Adrenal gland (tissue), 12 donors: Measurements from ENCODE around the gene PXT1. TPM values are rescaled to one million over a fixed set of nuclear protein-coding genes. Genes with fewer than 3 reads are reported as not detected.

ENCODE experiments used
- DNase-seq, 7 donors: peaks; one replicate each; pipeline ENCODE4 v3.0.0-alpha.2; 2019 to 2020
- H3K27ac ChIP-seq, 5 donors: fragments of 200-600 bp; sonication (generic) in 4 of 5; 1 replicate in 3 of 5; 2 replicates in 2 of 5; pipeline versions ENCODE4 v1.5.1 to v1.8.0; 2016 to 2020; ENCODE audit warnings: mild to moderate bottlenecking in 1 of 5
- H3K27me3 ChIP-seq: fragments of 200-600 bp; 2 replicates; pipeline ENCODE4 v1.8.0; 2021
- H3K36me3 ChIP-seq, 2 donors: fragments of 200-600 bp; replicated peaks in 1 of 2; 1 replicate in 1 of 2; 2 replicates in 1 of 2; pipeline versions ENCODE4 v1.5.1 to v1.8.0; 2018 to 2022
- H3K4me1 ChIP-seq, 2 donors: fragments of 200-600 bp; replicated peaks in 1 of 2; 1 replicate in 1 of 2; 2 replicates in 1 of 2; pipeline versions ENCODE4 v1.5.1 to v1.8.0; 2018 to 2021
- H3K4me3 ChIP-seq, 4 donors: fragments of 200-600 bp; sonication (generic) in 3 of 4; one replicate each; pipeline ENCODE4 v1.5.1; 2016 to 2018
- H3K9me3 ChIP-seq, 3 donors: fragments of 200-600 bp; sonication (generic) in 1 of 3; replicated peaks in 1 of 3; 1 replicate in 2 of 3; 2 replicates in 1 of 3; pipeline versions ENCODE4 v1.5.1 to v1.8.0; 2016 to 2021
- POLR2A ChIP-seq, 2 donors: fragments of 450-650 bp; IDR thresholded peaks; one replicate each; pipeline ENCODE4 v1.6.1; 2017; ENCODE audit warnings: antibody characterized with exemption in 2 of 2, mild to moderate bottlenecking in 2 of 2, moderate library complexity in 1 of 2
- WGBS, 4 donors: extraction: QIAGEN DNeasy Blood & Tissue Kit in 2 of 4; methylation state at CpG; one replicate each; pipeline versions ENCODE4 v1.1.5 to v1.1.7; 2013 to 2017; 5-methylcytosine and 5-hydroxymethylcytosine counted together
- intact Hi-C, 2 donors: fragments of 100-400 bp; cut with DNase I; formaldehyde crosslinking; loops; one replicate each; pipeline versions ENCODE4 v1.14.1 to v1.15.0; 2022 to 2023
- polyA plus RNA-seq, 3 donors: library from polyadenylated mRNA; stranded (reverse); fragments of 200-250 nt in 2 of 3; fragments of 350-450 nt in 1 of 3; fragmentation: Illumina TruSeq in 1 of 3; extraction: RNeasy Lipid Tissue Mini Kit (QIAGEN cat#74804) in 1 of 3; gene quantifications; one replicate each; pipeline ENCODE4 v1.2.3, GENCODE V29; 2013 to 2014
- total RNA-seq, 9 donors: library from RNA; depleted of rRNA in 4 of 9; stranded (reverse); fragments of >200 nt in 4 of 9; fragments of 120-200 nt in 1 of 9; fragmentation: NEBNext Ultra II Directional in 1 of 9; extraction: Animal tissue kit (Norgen Biotek cat#: 25700) in 1 of 9; gene quantifications; one replicate each; pipeline versions ENCODE4 v1.1.0 to v1.2.4, GENCODE V29; 2013 to 2023
- TF ChIP-seq, protein P1 (sequence below), 6 experiments: fragments of 450-650 bp in 4 of 6; fragments of 200-600 bp in 2 of 6; sonication (generic) in 1 of 6; IDR thresholded peaks; 1 replicate in 5 of 6; 2 replicates in 1 of 6; pipeline versions ENCODE4 v1.5.1 to v1.8.0; 2016 to 2021; ENCODE audit warnings: antibody characterized with exemption in 6 of 6, mild to moderate bottlenecking in 2 of 6, moderate library complexity in 1 of 6
- donor health status: healthy with polysubstance abuse.
- donor health status: Bipolar disorder and iron deficiency.
- donor health status: DM: yes; HTN: yes; CAD: no.
- donor health status: DM: no; HTN: no; CAD: no.
- donor health status: DM: no; HTN: no; CAD: no.
- donor health status: DM: yes; HTN: yes; CAD: no.

PXT1 gene
- total and polyA plus RNA-seq, 12 donors = not detected

DNA sequence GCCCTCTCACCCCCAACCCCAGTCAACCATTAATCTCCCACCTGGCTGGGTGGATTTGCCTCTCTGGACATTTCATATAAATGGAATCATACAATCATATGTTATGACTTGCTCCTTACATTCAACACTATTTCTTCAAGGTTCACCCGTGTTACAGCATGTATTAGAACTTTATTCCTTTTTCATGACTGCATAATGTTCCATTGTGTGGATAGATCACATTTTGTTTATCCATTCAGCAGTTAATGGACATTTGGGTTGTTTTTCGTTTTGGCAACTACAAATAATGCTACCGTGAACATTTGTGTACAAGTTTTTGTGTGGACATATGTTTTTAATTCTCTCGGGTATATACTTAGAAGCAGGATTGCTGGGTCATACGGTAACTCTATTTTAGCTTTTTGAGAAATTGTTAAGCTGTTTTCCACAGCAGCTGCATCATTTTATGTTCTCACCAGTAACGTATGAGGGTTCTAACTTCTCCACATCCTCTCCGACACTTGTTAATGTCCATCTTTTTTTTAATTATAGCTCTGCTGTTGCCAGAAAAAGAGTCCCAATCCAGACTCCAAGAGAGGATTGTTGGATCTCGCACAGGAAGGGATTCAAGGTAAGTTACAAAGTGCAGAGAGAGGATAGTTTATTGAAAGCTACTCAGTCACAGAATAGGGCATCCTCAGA lies 90.0 kb downstream of the PXT1 start:
- intact Hi-C loops = loop anchor here in 1 of 2 donors (10.0 kb wide), 1 partner anchor 58 kb away; no protein-coding TSS in a partner anchor
- DNase-seq = no peak
- peak overlapping the region in 1 of 5 donors; percentile 89 for H3K27ac ChIP-seq
- no peaks in the 10 kb centered on the region for H3K9me3 ChIP-seq
- no peaks in the 10 kb centered on the region for H3K27me3 ChIP-seq
- no peak overlapping the region for H3K4me3 ChIP-seq
- H3K4me1 ChIP-seq = peaks cover 0 to 22% of the 10 kb centered on the region in 2 donors
- TF ChIP-seq POLR2A (IDR thresholded peaks at IDR 0.05) = no peak
- TF ChIP-seq, protein P1, sequence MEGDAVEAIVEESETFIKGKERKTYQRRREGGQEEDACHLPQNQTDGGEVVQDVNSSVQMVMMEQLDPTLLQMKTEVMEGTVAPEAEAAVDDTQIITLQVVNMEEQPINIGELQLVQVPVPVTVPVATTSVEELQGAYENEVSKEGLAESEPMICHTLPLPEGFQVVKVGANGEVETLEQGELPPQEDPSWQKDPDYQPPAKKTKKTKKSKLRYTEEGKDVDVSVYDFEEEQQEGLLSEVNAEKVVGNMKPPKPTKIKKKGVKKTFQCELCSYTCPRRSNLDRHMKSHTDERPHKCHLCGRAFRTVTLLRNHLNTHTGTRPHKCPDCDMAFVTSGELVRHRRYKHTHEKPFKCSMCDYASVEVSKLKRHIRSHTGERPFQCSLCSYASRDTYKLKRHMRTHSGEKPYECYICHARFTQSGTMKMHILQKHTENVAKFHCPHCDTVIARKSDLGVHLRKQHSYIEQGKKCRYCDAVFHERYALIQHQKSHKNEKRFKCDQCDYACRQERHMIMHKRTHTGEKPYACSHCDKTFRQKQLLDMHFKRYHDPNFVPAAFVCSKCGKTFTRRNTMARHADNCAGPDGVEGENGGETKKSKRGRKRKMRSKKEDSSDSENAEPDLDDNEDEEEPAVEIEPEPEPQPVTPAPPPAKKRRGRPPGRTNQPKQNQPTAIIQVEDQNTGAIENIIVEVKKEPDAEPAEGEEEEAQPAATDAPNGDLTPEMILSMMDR (IDR thresholded peaks at IDR 0.05) = no peak
- no peaks in the 10 kb centered on the region for H3K36me3 ChIP-seq
- WGBS, 4 donors = 91 to 94% (median 94%) methylated on average over 8 of the region's 8 CpGs

DNA sequence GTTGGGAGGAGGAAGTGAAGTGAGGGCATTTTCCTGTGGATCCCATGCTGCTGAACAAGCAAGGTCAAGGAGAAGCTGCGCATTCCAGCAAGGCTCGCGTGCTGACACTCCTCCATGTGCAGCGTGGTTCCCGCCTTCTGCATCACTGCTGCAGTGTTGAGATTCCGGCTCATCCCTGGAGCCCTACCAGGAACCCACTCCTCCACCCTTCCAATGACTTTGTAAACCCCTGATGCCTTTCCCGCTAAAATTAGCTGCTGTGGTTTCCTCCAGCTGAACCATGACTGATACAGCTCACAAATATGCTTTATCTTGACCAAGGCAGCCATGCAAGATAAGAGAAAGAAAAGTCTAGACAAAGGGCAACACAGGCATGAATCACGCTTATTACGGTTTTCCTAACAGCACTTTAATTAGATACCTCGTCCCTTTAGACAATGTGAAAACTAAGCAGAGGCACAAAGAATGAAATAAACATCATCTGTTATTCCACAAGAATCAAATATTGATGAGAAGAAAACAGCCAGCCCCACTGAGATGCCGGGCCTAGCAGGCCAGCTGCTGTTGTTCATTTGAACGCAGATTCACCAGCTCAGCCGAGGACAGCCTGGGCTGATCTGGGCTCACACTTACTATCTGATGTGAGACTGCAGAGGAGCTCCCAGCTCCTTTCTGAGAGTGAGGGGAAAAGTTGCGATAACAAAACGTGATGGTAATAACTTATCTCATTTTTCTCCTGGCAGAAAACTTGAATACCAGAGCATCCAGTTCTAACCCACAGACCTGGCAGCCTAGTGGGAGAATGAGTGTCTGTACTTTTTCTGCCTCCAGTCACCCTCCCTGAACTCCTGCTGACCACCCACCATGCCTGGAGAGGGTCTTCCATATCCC lies 91.7 kb downstream of the PXT1 start:
- TF ChIP-seq, protein P1 (IDR thresholded peaks at IDR 0.05) = no peak
- no peak for TF ChIP-seq POLR2A (IDR thresholded peaks at IDR 0.05)
- H3K27me3 ChIP-seq = no peaks in the 10 kb centered on the region
- intact Hi-C loops = loop anchor here in 1 of 2 donors (10.0 kb wide), 1 partner anchor 56 kb away; no protein-coding TSS in a partner anchor
- DNase-seq = peak in 6 of 7 donors; percentile 66 to 81 (median 70)
- 28 to 38% (median 35%) methylated on average over 14 to 15 of the region's 15 CpGs for WGBS, 4 donors
- no peaks in the 10 kb centered on the region for H3K36me3 ChIP-seq
- no peaks in the 10 kb centered on the region for H3K9me3 ChIP-seq
- H3K4me3 ChIP-seq = no peak overlapping the region
- H3K27ac ChIP-seq = peak overlapping the region in 4 of 5 donors; percentile 46 to 89 (median 70)
- H3K4me1 ChIP-seq = peaks cover 0 to 22% of the 10 kb centered on the region in 2 donors

DNA sequence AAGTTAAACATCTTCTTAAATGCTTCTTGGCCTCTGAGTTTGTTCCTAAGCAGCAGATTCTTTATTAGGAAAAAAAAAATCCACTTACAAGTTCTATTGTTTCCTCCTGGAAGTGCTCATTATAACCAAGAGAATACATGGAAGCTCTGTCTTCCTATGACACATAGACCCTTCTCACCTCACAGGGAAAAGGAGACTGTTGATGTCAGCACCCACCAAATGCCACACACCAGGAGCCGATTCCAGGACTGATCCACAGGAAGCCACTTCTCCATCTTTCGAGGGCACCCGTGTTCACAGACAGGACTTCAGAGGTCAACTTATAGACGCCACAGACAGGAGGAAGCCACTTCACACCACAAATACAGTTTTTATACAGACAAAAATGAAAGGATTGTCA lies 92.6 kb downstream of the PXT1 start:
- intact Hi-C loops = loop anchor here in 1 of 2 donors (10.0 kb wide), 1 partner anchor 55 kb away; no protein-coding TSS in a partner anchor
- H3K4me3 ChIP-seq = no peak overlapping the region
- no peaks in the 10 kb centered on the region for H3K9me3 ChIP-seq
- no peaks in the 10 kb centered on the region for H3K36me3 ChIP-seq
- 79 to 89% (median 84%) methylated on average over 4 of the region's 4 CpGs for WGBS, 4 donors
- H3K27me3 ChIP-seq = no peaks in the 10 kb centered on the region
- H3K27ac ChIP-seq = peak overlapping the region in 3 of 5 donors; percentile 46 to 89 (median 87)
- TF ChIP-seq, protein P1 (IDR thresholded peaks at IDR 0.05) = no peak
- no peak for TF ChIP-seq POLR2A (IDR thresholded peaks at IDR 0.05)
- peaks cover 0 to 22% of the 10 kb centered on the region in 2 donors for H3K4me1 ChIP-seq
- no peak for DNase-seq

DNA sequence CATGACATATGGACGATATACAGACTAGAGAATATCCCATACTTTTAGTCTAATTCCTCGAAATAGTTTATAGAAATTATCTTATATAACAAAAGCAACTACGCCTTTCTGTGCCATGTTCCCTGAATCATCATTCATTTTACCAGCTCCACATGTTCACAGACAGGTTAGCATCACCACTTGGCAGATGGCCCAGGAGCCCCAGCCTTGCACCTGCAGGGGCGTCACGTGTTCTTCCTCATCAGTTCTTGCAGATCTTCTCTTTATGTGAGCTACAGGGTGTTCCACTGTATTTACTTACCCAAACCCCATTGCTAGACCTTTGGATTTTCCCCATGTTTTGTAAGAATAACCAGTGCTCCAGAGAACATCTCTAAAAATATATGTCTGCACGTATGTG lies 93.4 kb downstream of the PXT1 start:
- no peak overlapping the region for H3K4me3 ChIP-seq
- intact Hi-C loops = no loop called here
- no peaks in the 10 kb centered on the region for H3K9me3 ChIP-seq
- TF ChIP-seq, protein P1 (IDR thresholded peaks at IDR 0.05) = no peak
- no peak for TF ChIP-seq POLR2A (IDR thresholded peaks at IDR 0.05)
- H3K27me3 ChIP-seq = no peaks in the 10 kb centered on the region
- WGBS, 4 donors = 86 to 94% (median 90%) methylated on average over 6 of the region's 6 CpGs
- H3K4me1 ChIP-seq = peaks cover 0 to 22% of the 10 kb centered on the region in 2 donors
- DNase-seq = peak in 1 of 7 donors; percentile 78
- H3K27ac ChIP-seq = no peak overlapping the region
- no peaks in the 10 kb centered on the region for H3K36me3 ChIP-seq
